Peyer's patch (tissue), 4 donors: ENCODE measurements around the gene NCDN. TPM values are rescaled to one million over a fixed set of nuclear protein-coding genes. Genes with fewer than 3 reads are reported as not detected.

Experiments used
- DNase-seq, 3 donors: peaks; one replicate each; pipeline ENCODE4 v3.0.0-alpha.2; 2017 to 2019
- H3K27ac ChIP-seq, 4 donors: fragments of 200-600 bp; sonication (generic); one replicate each; pipeline ENCODE4 v1.5.1; 2016 to 2019
- H3K27me3 ChIP-seq, 2 donors: fragments of 200-600 bp; sonication (generic); one replicate each; pipeline ENCODE4 v1.5.1; 2019
- H3K36me3 ChIP-seq, 3 donors: fragments of 200-600 bp; sonication (generic); one replicate each; pipeline ENCODE4 v1.5.1; 2016 to 2019
- H3K4me1 ChIP-seq, 4 donors: fragments of 200-600 bp; sonication (generic); one replicate each; pipeline ENCODE4 v1.5.1; 2016 to 2019
- H3K4me3 ChIP-seq, 4 donors: fragments of 200-600 bp; sonication (generic); 1 replicate in 3 of 4; 2 replicates in 1 of 4; pipeline ENCODE4 v1.5.1; 2016 to 2019; ENCODE audit warnings: mild to moderate bottlenecking in 1 of 4
- H3K9me3 ChIP-seq, 4 donors: fragments of 200-600 bp; sonication (generic); one replicate each; pipeline ENCODE4 v1.5.1; 2016 to 2019; ENCODE audit warnings: mild to moderate bottlenecking in 1 of 4
- CTCF ChIP-seq, 6 experiments: fragments of 450-650 bp in 4 of 6; fragments of 200-600 bp in 2 of 6; sonication (generic) in 1 of 6; IDR thresholded peaks; one replicate each; pipeline ENCODE4 v1.5.1; 2017 to 2019; ENCODE audit warnings: antibody characterized with exemption in 6 of 6, mild to moderate bottlenecking in 3 of 6, moderate library complexity in 1 of 6
- POLR2A ChIP-seq, 2 donors: fragments of 450-650 bp; IDR thresholded peaks; one replicate each; pipeline ENCODE4 v1.5.1; 2017; ENCODE audit warnings: antibody characterized with exemption in 2 of 2, mild to moderate bottlenecking in 2 of 2, moderate library complexity in 2 of 2
- total RNA-seq, 4 donors: library from RNA; depleted of rRNA; stranded (reverse); fragments of >200 nt; gene quantifications; one replicate each; pipeline ENCODE4 v1.1.0, GENCODE V29; 2016

The NCDN gene
- total RNA-seq, 4 donors from 2014 or later: 6.3 to 15.3 (median 13.2) TPM

GRCh38 chr1:35572296-35572695, 14.7 kb downstream of the NCDN start:
- no peak for TF ChIP-seq POLR2A (IDR thresholded peaks at IDR 0.05)
- TF ChIP-seq CTCF (IDR thresholded peaks at IDR 0.05): no peak
- no peak for DNase-seq
- Histone ChIP-seq H3K4me1 (peaks cover 0 to 18% (median 8%) of the 10 kb centered on the region in 4 donors), H3K27ac (no peak overlapping the region), H3K9me3 (no peaks in the 10 kb centered on the region), H3K4me3 (no peak overlapping the region), H3K36me3 (no peaks in the 10 kb centered on the region), H3K27me3 (no peaks in the 10 kb centered on the region)

GRCh38 chr1:35573198-35574124, 15.9 kb downstream of the NCDN start, which contains the start of gene TFAP2E:
Gene TFAP2E (plus strand): TSS chr1:35573314. CDS start chr1:35573578, 264 bp downstream.
- Histone ChIP-seq H3K4me1 (peaks cover 0 to 29% (median 12%) of the 10 kb centered on the region in 4 donors), H3K9me3 (no peaks in the 10 kb centered on the region), H3K36me3 (no peaks in the 10 kb centered on the region), H3K4me3 (peak within 1 kb of the TSS; percentile 21 to 52 (median 40)), H3K27ac (no peak within 1 kb of the TSS), H3K27me3 (no peaks in the 10 kb centered on the region)
- peak in 1 of 3 donors; percentile 58 for DNase-seq
- TF ChIP-seq POLR2A (IDR thresholded peaks at IDR 0.05) (no peak), CTCF (IDR thresholded peaks at IDR 0.05) (no peak)

GRCh38 chr1:35574125-35574654, 16.6 kb downstream of the NCDN start:
- H3K9me3 ChIP-seq: no peaks in the 10 kb centered on the region
- peak overlapping the region in 2 of 4 donors; percentile 49 to 52 for H3K4me3 ChIP-seq
- DNase-seq: no peak
- H3K27ac ChIP-seq: no peak overlapping the region
- H3K4me1 ChIP-seq: peaks cover 0 to 29% (median 12%) of the 10 kb centered on the region in 4 donors
- TF ChIP-seq CTCF (IDR thresholded peaks at IDR 0.05) (no peak), POLR2A (IDR thresholded peaks at IDR 0.05) (no peak)
- H3K36me3 ChIP-seq: no peaks in the 10 kb centered on the region
- H3K27me3 ChIP-seq: no peaks in the 10 kb centered on the region

- Histone ChIP-seq H3K4me3 (no peak overlapping the region), H3K9me3 (no peaks in the 10 kb centered on the region), H3K27me3 (no peaks in the 10 kb centered on the region), H3K4me1 (peaks cover 0 to 29% (median 12%) of the 10 kb centered on the region in 4 donors), H3K36me3 (no peaks in the 10 kb centered on the region), H3K27ac (no peak overlapping the region)
- no peak for TF ChIP-seq POLR2A (IDR thresholded peaks at IDR 0.05)
- no peak for TF ChIP-seq CTCF (IDR thresholded peaks at IDR 0.05)
- no peak for DNase-seq
Observed at GRCh38 chr1:35574655-35575415, 17.2 kb downstream of the NCDN start.

- peaks cover 0 to 29% (median 12%) of the 10 kb centered on the region in 4 donors for H3K4me1 ChIP-seq
- no peak overlapping the region for H3K4me3 ChIP-seq
- H3K27ac ChIP-seq: no peak overlapping the region
- H3K9me3 ChIP-seq: no peaks in the 10 kb centered on the region
- TF ChIP-seq CTCF (IDR thresholded peaks at IDR 0.05): no peak
- TF ChIP-seq POLR2A (IDR thresholded peaks at IDR 0.05): no peak
- DNase-seq: no peak
- H3K27me3 ChIP-seq: no peaks in the 10 kb centered on the region
- H3K36me3 ChIP-seq: no peaks in the 10 kb centered on the region
Observed at GRCh38 chr1:35575416-35575958, 17.9 kb downstream of the NCDN start.
